HG02763 (cell line): ENCODE results near the gene CHD9.
A peak's percentile ranks its signal among the peaks of the same experiment; 100 is the strongest.
"Not testable (repeated sequence)": the region's sequence is repeated elsewhere in the genome, so short reads cannot be mapped to it uniquely, and the experiment has no call there.

Source experiments
- ATAC-seq: cut with Tn5 transposase; IDR thresholded peaks from one replicate; pipeline ENCODE4 v1.9.1; 2021; ENCODE audit warnings: mild to moderate bottlenecking, moderate library complexity; ENCODE audit not compliant: unreplicated experiment

CHD9 gene

GRCh38 chr16:53048139-53048915 is 6.5 kb upstream of the CHD9 start:
- no peak for ATAC-seq

- not testable (repeated sequence) for ATAC-seq
Measured at GRCh38 chr16:53051255-53051654, 3.5 kb upstream of the CHD9 start.

DNA sequence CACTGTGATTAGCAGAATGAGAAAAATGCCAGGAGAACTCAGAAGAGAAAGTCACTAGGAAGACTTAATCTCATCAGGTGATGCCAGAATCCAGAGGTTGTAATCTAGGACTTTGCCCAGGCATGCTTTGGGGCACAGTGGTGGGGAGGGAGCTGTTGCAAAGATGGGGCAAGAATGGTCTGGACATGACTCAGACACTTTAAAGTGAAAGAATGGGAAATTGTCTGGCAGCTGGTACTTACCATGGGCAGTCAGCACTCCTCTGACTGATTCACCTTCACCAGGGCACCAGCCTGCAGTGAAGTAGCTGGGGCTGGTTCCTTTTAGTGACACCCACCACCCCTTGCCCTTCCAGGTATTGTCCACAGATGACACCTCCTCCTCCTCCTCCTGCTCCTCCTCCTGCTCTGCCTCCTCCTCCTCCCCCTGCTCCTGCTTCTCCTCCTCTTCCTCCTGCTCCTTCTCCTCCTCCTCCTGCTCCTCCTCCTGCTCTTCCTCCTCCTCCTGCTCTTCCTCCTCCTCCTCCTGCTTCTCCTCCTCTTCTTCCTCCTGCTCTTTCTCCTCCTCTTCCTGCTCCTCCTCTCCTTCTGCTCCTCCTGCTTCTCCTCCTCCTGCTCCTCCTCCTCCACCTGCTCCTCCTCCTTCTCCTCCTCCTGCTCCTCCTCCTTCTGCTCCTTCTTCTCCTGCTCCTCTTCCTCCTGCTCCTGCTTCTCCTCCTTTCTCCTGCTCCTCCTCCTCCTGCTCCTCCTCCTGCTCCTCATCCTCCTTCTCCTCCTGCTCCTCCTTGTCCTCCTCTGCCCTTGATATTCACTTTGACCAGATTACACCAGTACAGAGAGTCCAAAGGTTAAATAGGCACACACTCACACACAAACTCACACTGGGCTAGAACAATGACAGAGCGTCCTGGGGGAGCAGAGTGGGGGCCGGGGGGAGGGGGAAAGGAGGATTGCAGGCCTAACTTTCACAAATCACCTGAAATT is 2.0 kb upstream of the CHD9 start, which contains the start of gene CHD9NB:
Gene CHD9NB (minus strand): TSS at position 379 of the 983 bp plus-strand sequence. CDS start 8,739 bp downstream, outside the sequence.
- ATAC-seq: no peak

DNA sequence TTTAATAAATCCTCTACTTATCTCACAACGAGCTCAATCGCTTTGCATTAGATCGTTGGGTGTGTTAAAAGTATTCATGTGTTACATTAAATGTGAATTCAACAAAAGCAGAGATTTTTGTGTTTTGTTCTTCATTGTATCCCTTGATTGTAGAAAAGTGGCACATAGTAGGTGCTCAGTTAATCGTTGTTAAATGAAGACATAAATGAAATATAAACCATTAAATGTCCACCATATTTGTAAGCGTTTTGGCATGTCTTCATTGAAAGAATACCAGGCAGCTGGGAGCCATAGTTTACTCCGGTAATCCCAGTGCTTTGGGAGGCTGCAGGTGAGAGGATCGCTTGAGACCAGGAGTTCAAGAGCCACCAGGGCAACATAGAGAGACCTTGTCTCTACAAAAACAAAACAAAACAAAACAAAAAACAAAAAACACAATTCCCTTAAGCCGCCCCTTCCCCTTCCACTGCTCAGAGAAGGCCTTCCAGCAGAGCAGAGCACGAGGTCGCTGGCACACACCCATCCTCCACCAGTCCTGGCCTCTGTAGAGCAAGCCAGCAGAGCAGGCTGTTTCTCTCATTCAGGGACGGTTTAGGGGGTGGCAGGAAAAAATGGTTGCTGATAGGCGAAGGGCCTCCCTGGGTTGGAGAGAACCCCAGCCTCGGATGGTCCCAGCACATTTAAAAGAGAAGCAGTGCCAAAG is 673 bp upstream of the CHD9 start:
- peak; percentile 25 for ATAC-seq

DNA sequence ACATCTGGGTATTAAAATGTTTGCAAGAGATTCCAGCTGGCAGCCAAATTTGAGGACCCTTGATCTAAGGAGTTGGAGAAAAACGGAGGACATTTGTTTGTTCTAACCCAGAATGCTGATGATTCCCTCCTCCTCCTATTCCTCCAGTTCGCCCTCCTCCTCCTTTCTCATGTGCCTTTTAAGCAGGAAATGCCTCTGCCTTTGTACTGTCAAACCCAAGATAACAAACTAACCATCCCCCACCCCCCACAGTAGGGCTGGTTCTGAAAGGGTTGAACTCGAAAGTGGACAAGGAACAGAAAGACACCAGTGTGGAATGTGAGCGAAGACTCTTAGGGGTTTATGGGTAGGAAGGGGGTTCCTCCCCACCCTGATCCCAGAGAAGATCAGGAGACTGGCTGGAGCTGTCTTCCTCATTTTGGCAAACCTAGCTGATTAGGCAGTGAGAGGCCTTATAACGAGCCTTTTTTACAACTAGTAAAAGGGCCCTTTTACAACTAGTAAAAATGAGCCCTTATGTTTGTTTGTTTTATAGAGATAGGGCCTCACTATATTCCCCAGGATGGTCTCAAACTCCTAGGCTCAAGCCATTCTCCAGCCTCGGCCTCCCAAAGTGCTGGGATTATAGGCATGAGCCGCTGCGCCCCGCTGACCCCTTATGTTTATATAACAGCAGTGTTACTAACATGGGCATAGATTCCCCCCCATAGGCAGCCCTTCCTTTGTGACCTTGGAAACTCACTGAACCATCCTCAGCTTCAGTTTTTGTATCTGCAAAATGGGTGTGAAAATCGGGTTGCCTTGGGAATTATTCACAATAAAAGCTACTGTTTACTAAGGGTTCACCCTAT is 975 bp downstream of the CHD9 start:
- ATAC-seq: no peak

DNA sequence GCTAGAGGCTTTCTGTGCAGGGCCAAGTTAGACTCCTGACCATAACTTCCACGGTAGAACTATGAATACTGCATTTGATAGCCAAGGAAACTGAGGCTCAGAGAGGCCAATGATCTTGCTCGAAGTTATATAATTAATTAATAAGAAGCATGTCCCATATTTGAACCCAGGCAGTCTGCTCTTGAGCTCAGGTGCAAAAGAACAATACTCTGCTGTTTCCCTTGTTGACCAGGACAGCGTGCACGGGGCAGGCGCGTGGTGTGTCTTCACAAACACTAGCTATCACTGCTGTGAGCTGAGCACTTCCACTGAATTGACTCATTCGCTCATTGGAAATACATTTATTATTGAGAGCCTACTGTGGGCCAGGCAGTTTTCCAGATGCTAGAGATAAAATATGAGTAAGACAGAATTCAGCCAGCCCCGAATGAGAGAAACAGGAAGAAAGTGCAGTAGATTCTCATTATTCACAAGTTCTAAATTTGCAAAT is 1.6 kb downstream of the CHD9 start:
- ATAC-seq: no peak

DNA sequence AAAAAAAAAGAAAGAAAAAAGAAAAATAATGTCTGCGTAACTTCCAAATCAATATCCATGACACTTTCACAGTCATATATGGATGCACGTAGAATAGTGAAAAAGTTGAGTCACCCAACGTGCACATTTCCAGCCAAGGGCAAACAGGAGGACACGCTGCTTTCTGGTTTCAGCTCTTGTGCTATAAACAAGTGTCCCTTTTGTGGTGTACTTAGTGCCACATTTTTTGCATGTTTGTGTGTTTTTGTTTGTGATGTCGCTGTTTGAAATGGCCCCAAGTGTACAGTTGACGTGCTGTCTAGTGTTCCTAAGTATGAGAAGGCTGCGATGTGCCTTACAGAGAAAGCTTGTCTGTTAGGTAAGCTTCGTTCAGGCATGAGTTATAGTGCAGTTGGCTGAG is 2.9 kb downstream of the CHD9 start:
- ATAC-seq: no peak

GRCh38 chr16:53058441-53058840 is 3.6 kb downstream of the CHD9 start:
- ATAC-seq: no peak

DNA sequence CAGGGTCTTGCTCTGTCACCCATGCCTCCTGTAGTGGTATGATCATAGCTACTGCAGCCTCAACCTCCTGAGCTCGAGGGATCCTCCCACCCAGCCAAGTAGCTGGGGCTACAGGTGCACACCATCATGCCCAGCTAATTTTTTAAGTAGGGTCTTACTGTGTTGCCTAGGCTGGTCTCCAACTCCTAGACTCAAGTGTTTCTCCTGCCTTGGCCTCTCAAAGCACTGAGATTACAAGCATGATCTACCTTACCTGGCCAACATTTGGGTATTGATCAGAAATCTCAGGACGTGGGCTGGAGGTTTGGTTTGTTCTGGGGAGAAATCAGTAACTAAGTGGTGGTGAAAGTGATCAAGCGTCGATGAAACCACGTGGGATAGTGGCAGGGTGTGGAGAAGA is 4.1 kb downstream of the CHD9 start:
- no peak for ATAC-seq

DNA sequence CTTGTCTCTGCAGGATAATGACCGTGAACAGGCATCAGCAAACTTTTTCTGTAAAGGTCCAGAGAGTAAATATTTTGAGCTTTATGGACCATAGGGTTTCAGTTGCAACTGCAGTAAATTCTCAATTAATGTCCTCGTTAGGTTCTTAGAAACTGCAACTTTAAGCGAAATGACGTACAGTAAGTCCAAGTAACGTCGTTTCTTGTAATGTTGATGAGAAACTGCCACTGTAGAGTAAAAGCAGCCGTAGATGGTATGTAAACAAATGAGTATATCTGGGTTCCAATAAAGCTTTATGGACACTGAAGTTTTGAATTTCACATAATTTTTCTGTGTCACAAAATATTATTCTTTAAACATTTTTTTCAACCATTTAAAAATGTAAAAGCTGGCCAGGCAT is 4.9 kb downstream of the CHD9 start:
- no peak for ATAC-seq

DNA sequence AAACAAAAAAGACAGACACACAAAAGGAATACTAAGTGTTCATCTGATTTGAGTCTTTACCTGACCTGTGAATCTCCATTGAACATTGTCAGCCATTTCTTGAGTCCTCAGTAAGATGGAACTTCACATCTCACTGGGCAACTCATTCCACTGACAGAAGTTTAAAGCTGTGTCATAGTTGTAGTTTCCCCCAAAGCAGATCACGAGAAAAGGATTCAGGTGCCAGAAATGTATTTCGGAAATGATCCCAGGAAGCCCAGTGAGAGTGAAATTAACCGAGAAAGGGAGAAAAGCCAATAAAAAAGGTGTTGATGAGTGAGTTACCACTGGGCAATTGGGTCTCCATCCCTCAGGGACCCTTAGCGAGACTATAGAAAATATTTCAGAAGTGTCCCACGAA is 6.5 kb downstream of the CHD9 start:
- ATAC-seq: no peak

- peak; percentile 86 for ATAC-seq
Measured at GRCh38 chr16:53061701-53062159, 6.9 kb downstream of the CHD9 start.

DNA sequence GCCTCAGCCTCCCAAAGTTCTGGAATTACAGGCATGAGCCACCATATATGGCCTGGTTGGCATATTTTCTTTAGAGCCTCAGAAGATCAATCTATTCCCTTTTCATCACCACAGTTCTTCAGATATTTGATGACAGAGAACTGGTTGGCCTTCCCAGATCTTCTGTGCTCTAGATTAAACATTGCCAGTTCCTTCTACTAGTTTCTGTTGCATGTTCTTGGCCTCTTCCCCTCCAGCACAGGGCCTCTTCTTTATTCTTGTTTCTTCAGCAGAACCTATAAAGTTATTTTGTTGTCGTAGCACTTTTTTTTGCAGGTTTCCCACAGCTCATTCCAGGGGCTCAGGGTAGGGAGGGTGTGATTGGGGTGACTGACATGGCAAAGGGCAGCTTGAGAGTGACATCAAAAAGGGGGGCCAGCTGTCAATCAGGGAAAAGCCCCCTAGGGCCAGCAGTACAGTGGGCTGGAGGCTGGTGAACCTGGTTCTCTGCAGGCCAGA is 9.3 kb downstream of the CHD9 start:
- ATAC-seq: no peak

- no peak for ATAC-seq
Measured at GRCh38 chr16:53065461-53066061, 10.8 kb downstream of the CHD9 start.

- no peak for ATAC-seq
Measured at GRCh38 chr16:53067675-53068074, 12.9 kb downstream of the CHD9 start.

DNA sequence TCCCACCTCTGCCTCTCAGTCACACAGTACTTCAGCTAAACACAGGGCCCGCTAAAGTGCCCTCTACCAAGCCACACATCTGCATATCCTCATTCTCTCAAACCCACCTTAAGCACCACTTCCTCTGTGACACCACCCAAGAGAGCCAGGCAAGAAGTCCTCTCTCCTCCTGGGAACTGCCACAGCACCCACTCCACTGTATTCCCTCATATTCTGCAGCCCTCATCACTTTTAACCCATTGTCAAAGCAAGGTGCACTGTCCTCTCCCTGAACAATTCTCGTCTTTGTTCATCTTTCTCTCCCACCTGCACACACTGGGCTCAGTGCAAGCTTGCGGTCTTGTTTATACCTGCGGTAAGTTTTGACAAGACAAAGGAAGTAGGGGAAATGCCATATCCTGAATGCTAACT is 13.6 kb downstream of the CHD9 start:
- peak; percentile 65 for ATAC-seq

DNA sequence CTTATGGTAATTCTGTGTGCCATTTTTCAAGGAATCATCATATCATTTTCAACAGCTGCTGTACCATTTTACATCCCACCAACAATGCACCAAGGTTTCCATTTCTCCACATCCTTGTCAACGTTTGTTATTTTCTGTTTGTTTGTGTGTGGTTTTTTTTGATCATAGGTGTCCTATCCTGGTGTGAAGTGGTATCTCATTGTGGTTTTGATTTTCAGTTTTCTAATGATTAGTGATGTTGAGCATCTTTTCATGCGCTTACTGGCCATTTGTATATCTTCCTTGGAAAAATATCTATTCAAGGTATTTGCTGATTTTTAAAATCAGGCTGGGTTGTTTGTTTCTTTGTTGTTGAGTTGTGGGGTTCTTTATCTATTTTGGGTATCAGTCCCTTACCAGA is 15.0 kb downstream of the CHD9 start:
- ATAC-seq: no peak

DNA sequence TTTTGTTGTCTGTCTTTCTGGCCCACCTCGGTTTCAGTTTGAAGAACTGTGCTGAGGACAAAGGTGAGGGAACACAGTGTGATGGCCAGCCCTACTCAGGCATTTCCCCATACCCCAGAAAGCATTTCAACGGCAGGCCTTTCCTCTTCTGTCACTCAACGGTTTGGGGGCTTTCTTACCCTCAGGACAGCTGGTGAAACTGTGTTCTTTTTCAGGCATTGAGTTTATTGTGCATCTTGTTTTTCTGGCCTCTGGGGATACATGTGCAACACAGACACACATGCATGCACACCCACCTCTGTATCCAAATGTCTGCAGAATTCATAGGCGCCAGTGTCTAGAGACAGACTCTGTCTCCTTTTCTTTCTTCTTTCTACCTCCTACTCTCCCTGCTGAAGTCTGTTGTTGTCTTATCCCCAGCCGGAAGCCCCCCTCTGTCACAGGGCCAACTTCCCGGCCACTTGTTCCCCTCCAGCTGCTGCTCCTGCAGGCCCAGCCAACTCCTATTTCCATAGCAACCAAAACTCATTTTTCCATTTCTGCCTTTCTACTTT is 17.0 kb downstream of the CHD9 start:
- ATAC-seq: peak; percentile 49

DNA sequence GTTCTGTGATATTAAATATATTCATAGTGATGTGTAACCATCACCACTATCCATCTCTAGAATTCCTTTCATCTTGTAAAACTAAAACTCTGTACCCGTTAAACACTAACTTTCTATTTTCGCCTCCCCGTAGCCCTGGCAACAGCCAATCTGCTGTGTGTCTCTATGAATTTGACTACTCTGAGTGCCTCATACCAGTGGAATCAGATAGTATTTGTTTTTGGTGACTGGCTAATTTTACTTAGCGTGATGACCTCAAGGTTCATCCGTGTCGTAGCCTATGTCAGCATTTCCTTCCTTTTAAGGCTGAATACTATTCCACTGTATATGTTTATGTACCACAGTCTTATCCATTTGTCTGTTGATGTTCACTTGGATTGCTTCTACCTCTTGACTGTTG is 18.2 kb downstream of the CHD9 start:
- no peak for ATAC-seq
